Non-pigmented ciliary epithelial cell (primary cell): Measurements from ENCODE around the gene ZNF668.

Source experiments
- DNase-seq: peaks from one replicate; pipeline ENCODE4 v3.0.0-alpha.2; 2010; ENCODE audit warnings: low read depth

The ZNF668 gene

GRCh38 chr16:31073970-31074813 lies at the start of gene ZNF668, which contains the start of gene ZNF646:
Gene ZNF668 (minus strand): TSS chr16:31074240. CDS start chr16:31064459, 9,781 bp downstream.
Gene ZNF646 (plus strand): TSS chr16:31074422. CDS start chr16:31076325, 1,903 bp downstream.
- peak; percentile 97 for DNase-seq

GRCh38 chr16:31120129-31120528 lies 46.1 kb upstream of the ZNF668 start:
- DNase-seq = no peak

GRCh38 chr16:31118223-31119155 lies 44.4 kb upstream of the ZNF668 start:
- DNase-seq = peak; percentile 55

- peak; percentile 91 for DNase-seq
Observed at GRCh38 chr16:31117384-31118222, 43.6 kb upstream of the ZNF668 start, which contains the start of gene KAT8. Gene KAT8 (plus strand): TSS chr16:31117664. CDS start chr16:31117682, 18 bp downstream.

- DNase-seq = no peak
Observed at GRCh38 chr16:31114468-31114867, 40.4 kb upstream of the ZNF668 start.

- DNase-seq = no peak
Observed at GRCh38 chr16:31113121-31114120, 39.4 kb upstream of the ZNF668 start.

- DNase-seq = no peak
Observed at GRCh38 chr16:31112711-31113110, 38.7 kb upstream of the ZNF668 start.

GRCh38 chr16:31111881-31112466 lies 37.9 kb upstream of the ZNF668 start:
- DNase-seq = no peak

GRCh38 chr16:31110106-31111034 lies 36.3 kb upstream of the ZNF668 start:
- no peak for DNase-seq

- DNase-seq = no peak
Observed at GRCh38 chr16:31109622-31110021, 35.6 kb upstream of the ZNF668 start.

- no peak for DNase-seq
Observed at GRCh38 chr16:31108794-31109558, 34.9 kb upstream of the ZNF668 start.

GRCh38 chr16:31108035-31108793 lies 34.2 kb upstream of the ZNF668 start, which contains the start of gene BCKDK:
Gene BCKDK (plus strand): TSS chr16:31108386. CDS start chr16:31109224, 838 bp downstream.
- DNase-seq = no peak

GRCh38 chr16:31107465-31107867 lies 33.4 kb upstream of the ZNF668 start:
- no peak for DNase-seq

- DNase-seq = no peak
Observed at GRCh38 chr16:31106509-31107464, 32.7 kb upstream of the ZNF668 start.

GRCh38 chr16:31105677-31106213 lies 31.7 kb upstream of the ZNF668 start:
- no peak for DNase-seq
